Breast epithelium (tissue), 3 donors: ENCODE data around the gene MED9.

Experiments
- CTCF ChIP-seq, 3 donors: fragments of 450-650 bp; IDR thresholded peaks; one replicate each; pipeline ENCODE4 v1.5.1; 2016 to 2017; ENCODE audit warnings: antibody characterized with exemption in 3 of 3, mild to moderate bottlenecking in 3 of 3, moderate library complexity in 3 of 3
- POLR2A ChIP-seq: fragments of 450-650 bp; IDR thresholded peaks from one replicate; pipeline ENCODE4 v1.6.1; 2016; ENCODE audit warnings: antibody characterized with exemption, mild to moderate bottlenecking, moderate library complexity

- TF ChIP-seq CTCF (IDR thresholded peaks at IDR 0.05) (no peak), POLR2A (no peak)
These were observed 27.7 kb downstream of the MED9 start for GRCh38 chr17:17504341-17505140.
